Measurements from ENCODE around the gene CDC42BPB.

DNA sequence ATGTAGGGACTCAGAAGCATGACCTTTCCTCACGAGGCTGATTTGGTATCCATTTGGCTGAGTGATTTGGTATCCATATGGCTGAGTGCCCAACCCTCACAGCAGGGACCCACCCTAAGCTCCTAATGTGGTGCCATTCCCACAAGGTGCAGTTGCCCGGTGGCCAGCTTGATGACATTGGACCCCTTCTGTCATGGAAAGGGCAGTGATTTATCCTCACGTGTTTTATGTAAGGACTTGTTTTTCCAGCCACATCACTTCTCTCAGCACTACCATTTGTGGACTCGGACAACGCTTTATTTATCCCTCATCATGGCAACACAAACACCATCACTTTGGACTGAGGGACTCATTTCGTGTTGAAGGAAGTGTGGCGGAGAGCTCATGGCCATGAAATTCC lies 8.5 kb upstream of the CDC42BPB start:
- TF ChIP-seq, protein P1, sequence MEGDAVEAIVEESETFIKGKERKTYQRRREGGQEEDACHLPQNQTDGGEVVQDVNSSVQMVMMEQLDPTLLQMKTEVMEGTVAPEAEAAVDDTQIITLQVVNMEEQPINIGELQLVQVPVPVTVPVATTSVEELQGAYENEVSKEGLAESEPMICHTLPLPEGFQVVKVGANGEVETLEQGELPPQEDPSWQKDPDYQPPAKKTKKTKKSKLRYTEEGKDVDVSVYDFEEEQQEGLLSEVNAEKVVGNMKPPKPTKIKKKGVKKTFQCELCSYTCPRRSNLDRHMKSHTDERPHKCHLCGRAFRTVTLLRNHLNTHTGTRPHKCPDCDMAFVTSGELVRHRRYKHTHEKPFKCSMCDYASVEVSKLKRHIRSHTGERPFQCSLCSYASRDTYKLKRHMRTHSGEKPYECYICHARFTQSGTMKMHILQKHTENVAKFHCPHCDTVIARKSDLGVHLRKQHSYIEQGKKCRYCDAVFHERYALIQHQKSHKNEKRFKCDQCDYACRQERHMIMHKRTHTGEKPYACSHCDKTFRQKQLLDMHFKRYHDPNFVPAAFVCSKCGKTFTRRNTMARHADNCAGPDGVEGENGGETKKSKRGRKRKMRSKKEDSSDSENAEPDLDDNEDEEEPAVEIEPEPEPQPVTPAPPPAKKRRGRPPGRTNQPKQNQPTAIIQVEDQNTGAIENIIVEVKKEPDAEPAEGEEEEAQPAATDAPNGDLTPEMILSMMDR (IDR thresholded peaks at IDR 0.05), result no peak
- TF ChIP-seq POLR2AphosphoS5 (IDR thresholded peaks at IDR 0.05; ENCODE audit: low read depth, low read length) (no peak), TCF7L2 (IDR thresholded peaks at IDR 0.05; ENCODE audit: low read depth, low read length) (no peak), SIN3A (IDR thresholded peaks at IDR 0.05; ENCODE audit: borderline replicate concordance, insufficient read depth, low read depth, low read length) (no peak)
- TF ChIP-seq, protein P2, sequence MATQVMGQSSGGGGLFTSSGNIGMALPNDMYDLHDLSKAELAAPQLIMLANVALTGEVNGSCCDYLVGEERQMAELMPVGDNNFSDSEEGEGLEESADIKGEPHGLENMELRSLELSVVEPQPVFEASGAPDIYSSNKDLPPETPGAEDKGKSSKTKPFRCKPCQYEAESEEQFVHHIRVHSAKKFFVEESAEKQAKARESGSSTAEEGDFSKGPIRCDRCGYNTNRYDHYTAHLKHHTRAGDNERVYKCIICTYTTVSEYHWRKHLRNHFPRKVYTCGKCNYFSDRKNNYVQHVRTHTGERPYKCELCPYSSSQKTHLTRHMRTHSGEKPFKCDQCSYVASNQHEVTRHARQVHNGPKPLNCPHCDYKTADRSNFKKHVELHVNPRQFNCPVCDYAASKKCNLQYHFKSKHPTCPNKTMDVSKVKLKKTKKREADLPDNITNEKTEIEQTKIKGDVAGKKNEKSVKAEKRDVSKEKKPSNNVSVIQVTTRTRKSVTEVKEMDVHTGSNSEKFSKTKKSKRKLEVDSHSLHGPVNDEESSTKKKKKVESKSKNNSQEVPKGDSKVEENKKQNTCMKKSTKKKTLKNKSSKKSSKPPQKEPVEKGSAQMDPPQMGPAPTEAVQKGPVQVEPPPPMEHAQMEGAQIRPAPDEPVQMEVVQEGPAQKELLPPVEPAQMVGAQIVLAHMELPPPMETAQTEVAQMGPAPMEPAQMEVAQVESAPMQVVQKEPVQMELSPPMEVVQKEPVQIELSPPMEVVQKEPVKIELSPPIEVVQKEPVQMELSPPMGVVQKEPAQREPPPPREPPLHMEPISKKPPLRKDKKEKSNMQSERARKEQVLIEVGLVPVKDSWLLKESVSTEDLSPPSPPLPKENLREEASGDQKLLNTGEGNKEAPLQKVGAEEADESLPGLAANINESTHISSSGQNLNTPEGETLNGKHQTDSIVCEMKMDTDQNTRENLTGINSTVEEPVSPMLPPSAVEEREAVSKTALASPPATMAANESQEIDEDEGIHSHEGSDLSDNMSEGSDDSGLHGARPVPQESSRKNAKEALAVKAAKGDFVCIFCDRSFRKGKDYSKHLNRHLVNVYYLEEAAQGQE (IDR thresholded peaks at IDR 0.05; ENCODE audit: insufficient read depth in 1 of 2, low read depth in 2 of 2, low read length in 1 of 2), result no peak

All from Panc1 (cell line).